HG03045 (cell line): ENCODE results near the gene FGG.
A peak's percentile ranks its signal among the peaks of the same experiment; 100 is the strongest.

ENCODE experiments used
- ATAC-seq: cut with Tn5 transposase; IDR thresholded peaks from one replicate; pipeline ENCODE4 v1.9.1; 2021; ENCODE audit warnings: mild to moderate bottlenecking, moderate library complexity; ENCODE audit not compliant: unreplicated experiment

Gene FGG

GRCh38 chr4:154612472-154613414 is at the start of gene FGG:
TSS of gene FGG (minus strand) at chr4:154612656. CDS start at chr4:154612609, 47 bp downstream.
- ATAC-seq = no peak

GRCh38 chr4:154660052-154660451 is 47.6 kb upstream of the FGG start:
- no peak for ATAC-seq

DNA sequence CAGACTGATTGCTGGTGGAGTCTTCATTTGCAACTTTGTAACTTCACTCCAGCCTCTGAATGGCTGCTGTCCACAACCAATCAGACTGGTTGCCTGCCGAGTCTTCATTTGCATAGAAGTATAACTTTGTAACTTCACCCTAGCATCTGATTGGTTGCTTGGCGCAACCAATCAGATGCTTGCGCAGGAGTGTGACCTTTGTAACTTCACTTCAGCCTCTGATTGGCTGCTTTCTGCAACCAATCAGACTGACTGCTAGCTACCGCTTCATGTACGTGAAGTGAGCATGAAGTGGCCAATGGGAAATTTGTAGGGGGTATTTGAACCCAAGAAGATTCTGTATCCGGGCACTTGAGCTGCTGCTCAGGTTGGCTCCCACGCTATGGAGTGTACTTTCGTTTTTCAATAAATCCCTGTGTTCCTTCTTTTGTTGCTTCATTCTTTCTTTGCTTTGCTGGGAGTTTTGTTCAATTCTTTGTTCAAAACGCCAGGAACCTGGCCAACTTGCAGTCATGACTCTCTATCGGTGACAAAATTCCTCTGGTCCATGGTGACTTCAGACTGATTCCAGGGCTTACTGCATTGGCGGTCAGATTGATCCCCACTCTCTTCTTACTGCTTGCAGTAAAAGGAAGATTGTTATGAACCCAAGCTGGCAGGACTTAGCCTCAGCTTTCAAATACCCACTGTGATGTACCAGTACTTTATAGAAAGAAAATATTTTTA is 46.4 kb upstream of the FGG start:
- ATAC-seq = no peak

DNA sequence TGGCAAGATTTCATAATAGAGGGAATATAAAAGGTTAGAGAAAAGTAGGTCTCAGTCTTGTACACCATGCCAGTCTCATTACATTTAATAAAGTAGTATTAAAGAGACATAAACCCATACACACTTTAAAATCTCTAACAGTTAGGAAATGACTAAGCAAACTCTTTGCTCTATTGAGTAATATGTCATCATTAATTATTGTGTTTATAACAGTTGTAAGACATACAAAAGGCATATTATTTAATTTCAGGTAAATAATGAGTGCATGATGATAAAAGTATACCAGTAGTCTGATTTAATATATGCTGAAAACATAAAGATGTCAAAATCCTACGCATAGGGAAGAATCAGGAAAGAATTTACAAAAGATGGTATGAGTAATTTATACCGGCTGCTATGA is 31.0 kb upstream of the FGG start:
- no peak for ATAC-seq

GRCh38 chr4:154642373-154643009 is 30.0 kb upstream of the FGG start:
- ATAC-seq = no peak

DNA sequence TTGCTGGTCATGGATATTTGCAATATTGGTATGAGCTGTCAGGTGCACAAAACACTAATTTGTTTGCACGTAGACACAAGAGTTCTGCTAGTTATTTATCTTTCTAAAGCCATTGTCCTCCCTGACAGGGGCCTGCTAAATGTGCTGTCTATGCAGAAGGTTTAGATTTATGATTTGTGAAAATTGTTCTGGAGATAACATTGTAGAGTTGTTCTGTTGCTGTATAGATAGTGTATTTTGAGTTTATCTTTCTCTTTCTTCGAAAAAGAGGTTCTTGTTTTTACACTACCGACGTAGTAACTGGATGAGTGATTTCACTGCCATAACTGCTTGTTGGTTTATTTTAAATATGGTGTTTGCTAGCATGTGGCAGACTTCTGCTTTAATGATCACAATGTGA is 28.5 kb upstream of the FGG start:
- no peak for ATAC-seq

DNA sequence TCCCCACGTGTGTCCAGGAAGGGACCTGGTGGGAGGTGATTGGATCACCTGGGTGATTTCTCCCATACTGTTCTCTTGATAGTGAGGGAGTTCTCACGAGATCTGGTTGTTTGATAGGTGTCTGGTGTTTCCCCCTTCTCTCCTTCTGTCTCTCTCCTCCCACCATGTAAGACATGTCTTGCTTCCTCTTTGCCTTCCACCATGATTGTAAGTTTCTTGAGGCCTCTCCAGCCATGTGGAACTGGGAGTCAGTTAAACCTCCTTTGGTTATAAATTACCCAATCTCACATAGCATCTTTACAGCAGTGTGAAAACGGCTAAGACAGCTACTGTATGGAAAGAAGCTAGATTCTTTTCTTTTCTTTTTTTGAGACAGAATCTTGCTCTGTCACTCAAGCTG is 21.6 kb upstream of the FGG start:
- ATAC-seq = no peak

DNA sequence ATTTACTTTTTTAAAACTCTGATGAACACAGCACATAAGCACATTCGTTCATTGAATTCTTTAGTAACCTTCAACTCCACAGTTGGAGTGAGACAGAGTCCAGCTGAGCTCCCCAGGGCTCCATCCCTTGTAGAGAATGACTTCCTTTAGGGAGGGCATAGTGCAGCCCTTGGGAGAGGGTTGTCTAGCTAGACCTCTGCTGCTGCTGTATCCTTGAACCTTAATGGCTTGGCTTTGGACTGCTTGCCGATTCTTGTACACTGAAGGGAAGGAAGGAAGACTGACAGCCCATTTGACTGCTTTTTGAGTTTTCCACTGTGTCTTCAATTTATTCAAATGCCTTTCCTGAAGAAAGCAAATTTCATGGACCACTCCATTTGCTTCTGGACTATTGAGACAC is 19.4 kb upstream of the FGG start:
- ATAC-seq = no peak

- no peak for ATAC-seq
Measured at GRCh38 chr4:154630324-154630723, 17.9 kb upstream of the FGG start.

GRCh38 chr4:154626793-154627484 is 14.5 kb upstream of the FGG start:
- peak; percentile 89 for ATAC-seq

- no peak for ATAC-seq
Measured at GRCh38 chr4:154625971-154626370, 13.5 kb upstream of the FGG start.

DNA sequence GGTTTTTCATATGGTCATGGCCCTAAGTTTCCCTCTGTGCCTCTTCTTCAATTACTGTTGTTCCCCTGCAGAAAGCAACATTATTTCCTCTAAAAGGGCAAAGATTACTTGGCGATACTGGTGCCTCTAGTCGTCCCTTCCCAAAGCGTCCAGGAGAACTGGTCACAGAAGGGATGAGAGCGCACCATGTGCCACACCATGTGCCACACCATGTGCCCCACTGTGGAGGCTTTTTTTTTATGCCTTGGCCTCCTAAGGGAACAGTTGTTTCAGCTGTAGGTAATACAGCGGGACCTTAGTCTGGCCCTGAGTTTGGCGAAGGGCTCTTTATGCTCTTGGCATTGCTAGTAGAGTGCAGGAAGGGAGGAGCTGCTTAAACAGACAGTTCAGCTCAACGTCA is 11.5 kb upstream of the FGG start:
- ATAC-seq = no peak

DNA sequence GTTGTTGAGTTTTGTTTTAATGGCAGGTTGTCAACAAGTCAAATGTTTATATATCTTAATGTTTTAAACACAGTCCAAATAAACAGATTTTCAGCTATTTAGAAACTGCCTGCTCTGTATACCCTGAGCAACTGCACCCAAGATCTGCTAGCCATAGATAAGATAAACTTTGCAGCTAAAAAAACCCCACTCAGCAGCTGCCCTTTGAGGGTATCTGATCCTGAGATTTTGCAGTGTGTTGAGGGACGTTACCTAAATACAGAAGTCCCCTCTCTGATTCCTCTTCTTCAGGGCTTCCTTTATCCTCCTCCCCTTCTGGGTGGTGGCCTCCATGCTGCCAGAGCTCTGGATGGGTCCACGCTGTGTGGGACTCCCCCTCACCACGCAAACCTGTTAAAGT is 11.0 kb upstream of the FGG start:
- no peak for ATAC-seq

DNA sequence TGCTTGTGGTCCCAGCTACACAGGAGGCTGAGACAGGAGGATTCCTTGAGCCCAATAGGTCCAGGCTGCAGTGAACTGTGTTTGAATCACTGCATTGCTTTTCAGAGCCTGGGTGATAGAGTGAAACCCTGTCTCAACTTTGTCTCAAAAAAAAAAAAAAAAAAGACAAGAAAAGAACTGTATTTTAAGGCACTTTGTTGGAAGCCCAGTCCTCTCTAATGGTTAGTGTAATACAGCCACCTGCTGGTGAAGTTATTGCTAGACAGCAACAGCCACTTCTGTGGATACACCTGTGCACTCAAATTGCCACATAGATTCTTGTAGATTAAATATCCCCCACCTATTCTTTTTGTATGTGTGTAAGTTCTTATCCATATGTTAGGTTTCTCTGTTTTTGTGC is 10.1 kb upstream of the FGG start:
- peak; percentile 42 for ATAC-seq

DNA sequence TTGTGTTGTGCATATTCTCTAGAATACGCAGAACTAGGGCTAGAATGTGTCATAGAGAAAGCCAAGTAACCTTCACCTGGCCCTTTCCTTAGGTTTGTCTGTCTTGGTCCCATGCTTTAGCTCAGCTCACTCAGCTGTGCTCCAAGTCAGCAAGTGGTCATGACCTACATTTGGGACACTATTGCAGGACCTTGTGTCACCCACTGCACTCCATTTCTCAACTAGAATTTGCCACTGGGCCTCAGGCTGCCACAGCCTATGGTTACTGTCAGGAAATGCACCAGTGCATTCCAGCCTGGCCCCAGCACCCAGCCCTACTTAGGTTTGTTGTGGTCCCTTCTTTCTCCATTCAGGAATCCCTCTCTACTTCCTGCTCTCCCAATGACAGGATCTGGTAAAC is 7.7 kb upstream of the FGG start:
- ATAC-seq = no peak

- peak; percentile 52 for ATAC-seq
Measured at GRCh38 chr4:154618708-154619315, 6.4 kb upstream of the FGG start.

- ATAC-seq = no peak
Measured at GRCh38 chr4:154617820-154618317, 5.4 kb upstream of the FGG start.

DNA sequence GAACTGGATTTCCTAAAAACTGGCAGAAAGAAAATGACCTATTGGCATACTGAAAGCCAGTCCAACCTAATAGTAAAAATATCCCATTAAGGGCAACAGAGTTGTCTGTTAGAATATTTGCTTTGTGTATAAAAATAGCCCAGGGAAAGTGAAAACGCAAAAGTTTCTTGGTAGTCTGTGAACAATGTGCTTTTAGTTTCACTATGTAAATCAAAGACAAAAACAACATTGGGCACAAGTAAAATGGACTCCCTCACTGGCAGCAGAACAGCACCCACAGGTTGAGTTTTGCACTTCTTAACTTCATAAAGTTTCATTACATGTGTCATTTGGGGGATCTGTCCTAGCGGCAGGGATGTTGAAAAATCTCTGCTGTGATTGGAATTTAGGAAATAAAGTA is 4.3 kb upstream of the FGG start:
- peak; percentile 93 for ATAC-seq

- ATAC-seq = peak; percentile 2
Measured at GRCh38 chr4:154616287-154616686, 3.8 kb upstream of the FGG start.

GRCh38 chr4:154615211-154615610 is 2.8 kb upstream of the FGG start:
- no peak for ATAC-seq
